SKM-1 treated with dmso at 0.1 percent for 144 hours (cell line): ENCODE measurements around the gene RPS6KA5.
A peak's percentile ranks its signal among the peaks of the same experiment; 100 is the strongest.
"Not testable (repeated sequence)": the region's sequence is repeated elsewhere in the genome, so short reads cannot be mapped to it uniquely, and the experiment has no call there.

Experiments
- DNase-seq: peaks from one replicate; lab custom pipeline; 2025; ENCODE audit not compliant: unreplicated experiment; lab: John Stamatoyannopoulos, UW

Gene RPS6KA5

GRCh38 chr14:90839024-90839888, 221.2 kb downstream of the RPS6KA5 start:
- no peak for DNase-seq

DNA sequence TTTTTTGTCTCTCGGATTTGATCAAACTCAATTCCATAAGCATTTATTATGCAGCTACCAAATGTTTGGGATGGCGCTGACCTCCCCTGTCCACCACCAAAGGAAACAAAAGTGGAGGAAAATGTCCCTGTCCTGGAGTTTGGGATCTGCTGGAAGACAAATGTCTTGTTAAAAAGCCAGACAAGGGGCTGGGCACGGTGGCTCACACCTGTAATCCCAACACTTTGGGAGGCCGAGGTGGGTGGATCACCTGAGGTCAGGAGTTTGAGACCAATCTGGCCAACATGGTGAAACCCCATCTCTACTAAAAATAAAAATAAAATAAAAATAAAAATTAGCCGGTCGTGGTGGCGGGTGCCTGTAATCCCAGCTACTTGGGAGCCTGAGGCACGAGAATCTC, 221.9 kb downstream of the RPS6KA5 start:
- not testable (repeated sequence) for DNase-seq

- no peak for DNase-seq
Observed at GRCh38 chr14:90837355-90837754, 223.1 kb downstream of the RPS6KA5 start.

DNA sequence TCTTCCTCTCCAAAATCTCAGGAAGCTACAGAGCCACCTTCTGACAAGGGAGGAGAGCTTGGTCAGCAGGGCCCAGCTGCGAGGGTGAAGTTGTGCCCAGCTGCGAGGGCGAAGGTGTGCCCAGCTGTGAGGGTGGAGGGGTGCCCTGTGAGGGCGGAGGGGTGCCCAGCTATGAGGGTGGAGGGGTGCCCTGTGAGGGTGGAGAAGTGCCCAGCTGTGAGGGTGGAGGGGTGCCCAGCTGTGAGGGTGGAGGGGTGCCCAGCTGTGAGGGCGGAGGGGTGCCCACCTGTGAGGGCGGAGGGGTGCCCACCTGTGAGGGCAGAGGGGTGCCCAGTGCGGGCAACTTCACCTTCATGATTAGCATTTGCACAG, 223.8 kb downstream of the RPS6KA5 start:
- DNase-seq, result no peak

DNA sequence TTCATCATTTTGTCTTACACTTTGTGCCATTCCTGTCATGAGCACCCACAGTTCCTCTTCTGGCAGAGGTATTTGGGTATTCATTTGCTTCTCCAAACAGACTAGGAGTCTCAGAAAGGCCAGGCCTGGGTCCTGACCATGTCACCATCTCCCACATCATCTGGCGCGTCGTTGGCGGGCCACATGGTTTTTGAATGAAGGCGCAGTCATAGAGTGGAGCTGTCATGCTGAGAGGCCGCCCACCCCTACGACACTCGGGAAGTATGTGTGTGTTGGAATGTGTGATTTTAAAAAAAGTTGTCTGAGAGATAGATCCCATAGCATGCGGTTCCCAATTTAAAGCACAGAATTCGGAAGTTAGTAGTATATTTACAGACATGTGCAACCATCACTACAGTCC, 228.6 kb downstream of the RPS6KA5 start:
- DNase-seq, result no peak

DNA sequence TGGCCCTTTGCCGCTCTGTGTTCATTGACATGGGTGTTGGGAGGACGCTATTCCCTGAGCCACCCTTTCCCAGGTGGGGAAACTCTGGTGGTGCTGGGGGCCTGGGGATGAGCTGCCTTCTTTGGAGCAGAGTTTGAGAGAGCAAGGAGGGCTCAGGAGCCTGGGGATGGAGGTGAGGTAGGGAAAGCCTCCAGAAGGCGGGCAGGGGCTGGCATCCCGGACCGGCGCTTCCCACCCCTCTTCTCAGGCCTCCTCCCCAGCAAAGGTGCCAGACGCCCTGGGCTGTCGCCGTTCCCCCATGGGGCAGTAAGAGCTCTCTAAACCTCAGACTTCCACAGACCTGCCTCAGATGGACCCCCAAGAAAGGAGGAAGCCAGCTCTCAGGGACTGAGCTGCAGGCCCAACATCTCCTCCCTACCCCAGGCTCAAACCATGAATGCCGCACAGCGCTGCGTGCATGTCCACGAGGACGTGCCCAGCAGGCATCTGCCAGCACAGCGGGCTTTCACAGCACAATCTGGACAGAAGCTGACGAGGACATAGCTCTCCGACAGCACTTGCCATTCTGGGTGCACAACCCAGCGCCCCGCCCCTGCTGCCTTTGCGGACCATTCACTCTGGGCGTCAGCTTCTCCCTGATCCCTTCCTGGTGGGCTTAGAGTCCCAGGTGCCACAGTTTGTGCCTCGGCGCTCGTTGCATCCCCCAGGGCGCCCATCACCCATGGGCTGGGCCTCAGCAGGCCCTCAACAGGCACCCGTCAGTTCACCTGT, 229.3 kb downstream of the RPS6KA5 start:
- no peak for DNase-seq

- no peak for DNase-seq
Observed at GRCh38 chr14:90829677-90830076, 230.8 kb downstream of the RPS6KA5 start.

- no peak for DNase-seq
Observed at GRCh38 chr14:90828642-90829487, 231.6 kb downstream of the RPS6KA5 start.

GRCh38 chr14:90827919-90828610, 232.4 kb downstream of the RPS6KA5 start:
- peak; percentile 67 for DNase-seq

DNA sequence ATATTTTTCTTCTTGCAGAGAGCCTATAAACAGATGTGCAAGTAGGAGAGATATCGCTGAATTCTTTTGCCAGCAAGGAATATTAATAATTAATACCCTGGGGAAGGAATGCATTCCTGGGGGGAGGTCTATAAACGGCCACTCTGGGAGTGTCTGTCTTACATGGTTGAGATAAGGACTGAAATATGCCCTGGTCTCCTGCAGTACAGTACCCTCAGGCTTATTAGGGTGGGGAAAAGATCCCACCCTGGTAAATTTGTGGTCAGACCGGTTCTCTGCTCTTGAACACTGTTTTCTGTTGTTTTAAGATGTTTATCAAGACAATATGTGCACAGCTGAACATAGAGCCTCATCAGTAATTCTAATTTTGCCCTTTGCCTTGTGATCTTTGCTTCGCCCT, 236.9 kb downstream of the RPS6KA5 start:
- not testable (repeated sequence) for DNase-seq

DNA sequence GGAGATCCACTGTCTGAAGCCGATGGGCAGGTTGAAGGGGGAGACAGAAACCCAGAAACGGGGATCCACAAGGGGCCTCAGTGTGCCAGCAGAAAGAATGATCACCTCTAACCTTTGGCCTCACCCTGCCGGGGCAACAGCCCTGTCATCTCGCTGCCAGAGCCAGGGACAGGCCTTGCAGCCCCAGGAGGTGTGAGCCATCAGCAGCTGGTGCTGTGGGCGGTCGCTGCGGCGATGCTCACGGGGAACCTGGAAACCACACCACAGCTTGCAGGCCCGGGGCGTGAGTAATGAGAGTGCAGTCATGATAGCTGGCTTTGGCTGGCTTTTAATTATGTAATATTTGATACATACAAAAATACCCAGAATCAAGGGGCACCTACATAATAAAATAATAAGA, 239.5 kb downstream of the RPS6KA5 start:
- DNase-seq, result no peak

GRCh38 chr14:90819734-90820393, 240.6 kb downstream of the RPS6KA5 start:
- no peak for DNase-seq

DNA sequence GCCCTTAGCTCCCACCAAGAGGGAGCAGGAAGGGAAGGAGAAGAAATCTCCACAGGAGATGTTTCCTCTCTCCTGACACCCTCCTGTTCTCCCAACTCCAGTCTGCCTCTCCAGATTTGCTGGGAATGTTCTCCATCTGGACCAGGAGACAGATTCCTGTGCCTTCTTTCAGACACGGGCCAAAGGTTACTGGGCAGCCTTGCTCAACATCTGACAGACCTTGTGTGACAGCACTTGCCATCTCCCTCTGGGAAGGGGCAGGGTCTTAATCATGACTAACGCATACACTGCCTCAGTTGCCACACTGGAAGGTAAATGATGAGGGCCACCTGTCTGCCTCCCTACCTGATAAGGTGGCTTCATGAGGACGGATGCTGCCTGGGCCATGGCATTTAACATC, 241.7 kb downstream of the RPS6KA5 start:
- DNase-seq, result no peak

GRCh38 chr14:90816681-90817436, 243.6 kb downstream of the RPS6KA5 start:
- DNase-seq, result no peak

- no peak for DNase-seq
Observed at GRCh38 chr14:90815822-90816662, 244.4 kb downstream of the RPS6KA5 start, which contains the start of gene TTC7B. Gene TTC7B, minus strand, starts transcription at chr14:90816430. Its CDS starts 135 bp downstream, at chr14:90816295.

- DNase-seq, result no peak
Observed at GRCh38 chr14:90815572-90815821, 244.9 kb downstream of the RPS6KA5 start.

GRCh38 chr14:90814806-90815571, 245.5 kb downstream of the RPS6KA5 start:
- no peak for DNase-seq

DNA sequence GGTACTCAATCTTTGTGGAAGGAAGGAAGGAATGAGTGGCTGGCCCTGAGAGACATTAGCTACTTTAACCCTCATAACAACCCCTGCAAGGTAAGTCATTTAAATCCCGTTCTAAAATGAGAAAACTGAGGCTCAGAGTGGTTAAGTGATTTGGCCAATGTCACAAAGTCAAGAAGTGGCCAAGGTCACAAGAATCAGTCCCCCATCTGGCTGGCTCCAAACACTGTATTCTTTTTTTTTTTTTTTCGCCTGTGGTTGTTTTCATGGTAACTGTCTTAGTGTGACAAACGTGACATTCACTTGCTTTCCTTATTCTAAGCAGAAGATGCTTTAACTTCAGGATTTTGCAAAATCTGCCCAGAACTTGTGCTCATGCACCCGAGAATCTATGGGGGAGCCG, 247.0 kb downstream of the RPS6KA5 start:
- DNase-seq, result no peak
